Neural cell (in vitro differentiated cells): ENCODE results near the gene MEGF11. TPM values are rescaled to one million over a fixed set of nuclear protein-coding genes. Genes with fewer than 3 reads are reported as not detected.

Source experiments
- H2AFZ ChIP-seq: fragments of 200-600, 300-800 bp; sonication (generic), shearing (Covaris generic); 2 replicates; pipeline ENCODE4 v1.6.0; 2014; ENCODE audit warnings: low read depth, mild to moderate bottlenecking, antibody characterized with exemption, low read length, moderate library complexity
- H3F3A ChIP-seq: fragments of 200-600 bp; shearing (Covaris generic); 2 replicates; pipeline ENCODE4 v1.6.1; 2016; ENCODE audit warnings: mild to moderate bottlenecking, moderate library complexity, mixed read lengths, antibody characterized with exemption, low read length; ENCODE audit not compliant: insufficient read depth, poor library complexity, severe bottlenecking
- H3K27ac ChIP-seq: fragments of 200-600, 300-800 bp; sonication (generic), shearing (Covaris generic); 2 replicates; pipeline ENCODE4 v1.5.1; 2014; ENCODE audit warnings: mild to moderate bottlenecking, low read length, moderate library complexity
- H3K27me3 ChIP-seq: fragments of 300-800, 200-600 bp; sonication (generic), shearing (Covaris generic); 2 replicates; pipeline ENCODE4 v1.6.0; 2014; ENCODE audit warnings: mild to moderate bottlenecking, low read depth, low read length, moderate library complexity; ENCODE audit not compliant: insufficient read depth
- H3K36me3 ChIP-seq: fragments of 300-800, 200-600 bp; sonication (generic), shearing (Covaris generic); 2 replicates; pipeline ENCODE4 v1.5.1; 2014; ENCODE audit warnings: mild to moderate bottlenecking, antibody characterized with exemption, low read length, moderate library complexity; ENCODE audit not compliant: insufficient read depth
- H3K4me2 ChIP-seq: fragments of 300-800, 200-600 bp; sonication (generic), shearing (Covaris generic); 2 replicates; pipeline ENCODE4 v1.6.0; 2014; ENCODE audit warnings: mild to moderate bottlenecking, low read length
- H3K4me3 ChIP-seq: fragments of 300-800, 200-600 bp; sonication (generic), shearing (Covaris generic); 2 replicates; pipeline ENCODE4 v1.5.1; 2014; ENCODE audit warnings: mild to moderate bottlenecking, low read length, moderate library complexity
- H3K79me2 ChIP-seq: fragments of 200-600 bp; shearing (Covaris generic); replicated peaks from 2 replicates; pipeline ENCODE4 v1.6.0; 2014; ENCODE audit warnings: mild to moderate bottlenecking, low read length, moderate library complexity; ENCODE audit not compliant: insufficient read depth
- H3K9ac ChIP-seq: fragments of 300-800, 200-600 bp; sonication (generic), shearing (Covaris generic); 2 replicates; pipeline ENCODE4 v1.6.1; 2016; ENCODE audit warnings: mild to moderate bottlenecking, low read length, mixed read lengths
- H3K9me2 ChIP-seq: fragments of 200-600 bp; shearing (Covaris generic); 2 replicates; pipeline ENCODE4 v1.6.1; 2016; ENCODE audit warnings: mild to moderate bottlenecking, low read length, mixed read lengths; ENCODE audit not compliant: insufficient read depth
- H3K9me3 ChIP-seq: fragments of 200-600, 300-800 bp; sonication (generic), shearing (Covaris generic); 2 replicates; pipeline ENCODE4 v1.6.1; 2016; ENCODE audit warnings: mild to moderate bottlenecking, mixed run types, low read length, moderate library complexity, mixed read lengths
- H4K20me1 ChIP-seq: fragments of 200-600 bp; shearing (Covaris generic); 2 replicates; pipeline ENCODE4 v1.6.1; 2016; ENCODE audit warnings: mild to moderate bottlenecking, mixed run types; ENCODE audit not compliant: insufficient read depth
- EP300 ChIP-seq: fragments of 450-650 bp; conservative IDR thresholded peaks from 2 replicates; pipeline ENCODE4 v1.6.1; 2014; ENCODE audit warnings: antibody characterized with exemption, mild to moderate bottlenecking, moderate library complexity; ENCODE audit not compliant: poor library complexity, severe bottlenecking
- EZH2 ChIP-seq: fragments of 200-600, 300-800 bp; shearing (Covaris generic), sonication (generic); IDR thresholded peaks from 2 replicates; pipeline ENCODE4 v1.6.1; 2014; ENCODE audit warnings: antibody characterized with exemption, low read length, borderline replicate concordance, mild to moderate bottlenecking; ENCODE audit not compliant: insufficient read depth, poor library complexity, severe bottlenecking
- POLR2AphosphoS5 ChIP-seq: IDR thresholded peaks from 2 replicates; pipeline ENCODE4 v1.6.1; 2012
- RAD21 ChIP-seq: fragments of 450-650 bp; conservative IDR thresholded peaks from 2 replicates; pipeline ENCODE4 v1.6.1; 2014; ENCODE audit warnings: antibody characterized with exemption, mild to moderate bottlenecking, moderate library complexity
- SMC3 ChIP-seq: fragments of 450-650 bp; conservative IDR thresholded peaks from 2 replicates; pipeline ENCODE4 v1.6.1; 2014; ENCODE audit warnings: antibody characterized with exemption, mild to moderate bottlenecking, moderate library complexity; ENCODE audit not compliant: poor library complexity
- polyA plus RNA-seq: library from polyadenylated mRNA; depleted of rRNA; stranded (reverse); fragments of >200 nt; gene quantifications from 2 replicates; pipeline ENCODE4 v1.2.3, GENCODE V29; 2014
- TF ChIP-seq, protein P1 (sequence below): fragments of 450-650 bp; IDR thresholded peaks from 2 replicates; pipeline ENCODE4 v1.5.1; 2014; ENCODE audit warnings: antibody characterized with exemption, mild to moderate bottlenecking, moderate library complexity; ENCODE audit not compliant: poor library complexity, severe bottlenecking
- TF ChIP-seq, protein P2 (sequence below): IDR thresholded peaks from 2 replicates; pipeline ENCODE4 v1.6.1; 2012; ENCODE audit warnings: borderline replicate concordance

MEGF11 gene
- polyA plus RNA-seq, 1 donor from 2014 or later, result 0.64 TPM

DNA sequence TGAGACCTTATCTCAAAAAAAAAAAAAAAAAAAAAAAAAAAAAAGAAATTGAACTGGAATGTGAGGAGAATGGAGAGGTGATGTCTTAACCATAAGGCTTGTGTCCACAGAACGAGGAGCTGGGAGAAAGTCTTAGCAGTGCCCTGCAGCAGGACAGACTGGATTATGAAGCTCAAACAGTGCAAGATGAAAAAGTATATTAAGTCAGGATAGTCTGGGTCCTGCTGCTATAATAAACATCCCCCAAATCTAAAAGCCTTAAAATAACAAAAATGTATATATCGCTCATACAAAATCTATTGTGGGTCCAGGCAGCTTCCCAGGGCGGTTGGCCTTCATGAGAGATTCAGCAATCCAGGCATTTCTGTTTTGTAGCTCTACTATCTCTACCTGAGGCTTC lies 208.7 kb downstream of the MEGF11 start:
- H3K4me2 ChIP-seq, result no peak overlapping the region
- no peak overlapping the region for H3K9ac ChIP-seq
- no peaks in the 10 kb centered on the region for H3F3A ChIP-seq
- H4K20me1 ChIP-seq, result no peaks in the 10 kb centered on the region
- no peak overlapping the region for H3K27ac ChIP-seq
- no peaks in the 10 kb centered on the region for H3K79me2 ChIP-seq
- H3K4me3 ChIP-seq, result no peak overlapping the region
- TF ChIP-seq RAD21, result no peak
- no peak overlapping the region for H2AFZ ChIP-seq
- H3K27me3 ChIP-seq, result no peaks in the 10 kb centered on the region
- no peaks in the 10 kb centered on the region for H3K9me2 ChIP-seq
- H3K36me3 ChIP-seq, result no peaks in the 10 kb centered on the region
- H3K9me3 ChIP-seq, result no peaks in the 10 kb centered on the region

DNA sequence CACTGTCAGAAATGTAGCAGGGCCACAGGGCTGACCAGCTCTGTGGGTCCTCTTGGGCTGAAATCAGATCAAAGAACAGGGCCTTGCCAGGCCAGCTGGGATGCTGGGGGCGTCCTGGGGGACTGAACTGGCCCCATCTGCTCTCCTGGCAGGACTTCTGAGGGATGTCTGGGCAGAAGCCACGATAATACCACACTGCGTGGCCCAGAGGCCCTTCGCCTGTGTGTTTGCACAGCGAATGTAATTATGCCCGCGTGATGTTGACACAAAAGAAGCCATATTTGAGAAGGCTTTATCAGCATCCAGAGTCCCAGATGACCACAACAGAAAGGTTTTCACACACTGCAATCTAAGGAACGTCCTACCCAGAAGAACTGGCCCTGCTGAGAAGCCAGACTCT lies 210.3 kb downstream of the MEGF11 start:
- no peaks in the 10 kb centered on the region for H4K20me1 ChIP-seq
- H3K9ac ChIP-seq, result no peak overlapping the region
- no peak overlapping the region for H2AFZ ChIP-seq
- no peak for TF ChIP-seq EP300
- TF ChIP-seq, protein P1, sequence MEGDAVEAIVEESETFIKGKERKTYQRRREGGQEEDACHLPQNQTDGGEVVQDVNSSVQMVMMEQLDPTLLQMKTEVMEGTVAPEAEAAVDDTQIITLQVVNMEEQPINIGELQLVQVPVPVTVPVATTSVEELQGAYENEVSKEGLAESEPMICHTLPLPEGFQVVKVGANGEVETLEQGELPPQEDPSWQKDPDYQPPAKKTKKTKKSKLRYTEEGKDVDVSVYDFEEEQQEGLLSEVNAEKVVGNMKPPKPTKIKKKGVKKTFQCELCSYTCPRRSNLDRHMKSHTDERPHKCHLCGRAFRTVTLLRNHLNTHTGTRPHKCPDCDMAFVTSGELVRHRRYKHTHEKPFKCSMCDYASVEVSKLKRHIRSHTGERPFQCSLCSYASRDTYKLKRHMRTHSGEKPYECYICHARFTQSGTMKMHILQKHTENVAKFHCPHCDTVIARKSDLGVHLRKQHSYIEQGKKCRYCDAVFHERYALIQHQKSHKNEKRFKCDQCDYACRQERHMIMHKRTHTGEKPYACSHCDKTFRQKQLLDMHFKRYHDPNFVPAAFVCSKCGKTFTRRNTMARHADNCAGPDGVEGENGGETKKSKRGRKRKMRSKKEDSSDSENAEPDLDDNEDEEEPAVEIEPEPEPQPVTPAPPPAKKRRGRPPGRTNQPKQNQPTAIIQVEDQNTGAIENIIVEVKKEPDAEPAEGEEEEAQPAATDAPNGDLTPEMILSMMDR, result no peak
- no peak for TF ChIP-seq POLR2AphosphoS5
- no peaks in the 10 kb centered on the region for H3F3A ChIP-seq
- H3K4me3 ChIP-seq, result no peak overlapping the region
- no peak overlapping the region for H3K27ac ChIP-seq
- no peaks in the 10 kb centered on the region for H3K79me2 ChIP-seq
- H3K36me3 ChIP-seq, result no peaks in the 10 kb centered on the region
- H3K4me2 ChIP-seq, result no peak overlapping the region
- no peaks in the 10 kb centered on the region for H3K9me2 ChIP-seq
- no peaks in the 10 kb centered on the region for H3K9me3 ChIP-seq
- H3K27me3 ChIP-seq, result no peaks in the 10 kb centered on the region

DNA sequence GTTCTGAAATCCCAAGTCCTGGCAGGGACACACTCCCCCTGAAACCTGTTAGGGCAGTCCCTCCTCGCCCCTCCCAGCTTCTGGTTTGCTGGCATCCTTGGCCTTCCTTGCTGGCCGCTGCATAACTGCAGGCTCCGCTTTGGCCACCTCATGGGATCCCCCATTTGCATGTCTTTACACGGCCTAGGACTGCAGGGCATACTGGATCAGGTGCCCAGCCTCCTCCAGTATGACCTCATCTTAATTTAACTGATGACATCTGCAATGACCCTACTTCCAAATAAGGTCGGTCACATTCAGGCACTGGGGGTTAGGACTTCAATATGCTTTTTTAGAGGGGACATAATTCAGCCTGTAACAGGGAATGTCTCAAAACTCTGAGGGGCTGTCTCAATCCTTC lies 210.9 kb downstream of the MEGF11 start:
- Histone ChIP-seq H3K9ac (no peak overlapping the region), H3F3A (no peaks in the 10 kb centered on the region), H3K79me2 (no peaks in the 10 kb centered on the region), H3K27ac (no peak overlapping the region), H3K4me3 (no peak overlapping the region), H3K36me3 (no peaks in the 10 kb centered on the region), H3K9me2 (no peaks in the 10 kb centered on the region), H3K4me2 (no peak overlapping the region), H2AFZ (no peak overlapping the region), H4K20me1 (no peaks in the 10 kb centered on the region), H3K9me3 (no peaks in the 10 kb centered on the region), H3K27me3 (no peaks in the 10 kb centered on the region)
- TF ChIP-seq EZH2 (no peak), SMC3 (no peak), EP300 (no peak)
- TF ChIP-seq, protein P2, sequence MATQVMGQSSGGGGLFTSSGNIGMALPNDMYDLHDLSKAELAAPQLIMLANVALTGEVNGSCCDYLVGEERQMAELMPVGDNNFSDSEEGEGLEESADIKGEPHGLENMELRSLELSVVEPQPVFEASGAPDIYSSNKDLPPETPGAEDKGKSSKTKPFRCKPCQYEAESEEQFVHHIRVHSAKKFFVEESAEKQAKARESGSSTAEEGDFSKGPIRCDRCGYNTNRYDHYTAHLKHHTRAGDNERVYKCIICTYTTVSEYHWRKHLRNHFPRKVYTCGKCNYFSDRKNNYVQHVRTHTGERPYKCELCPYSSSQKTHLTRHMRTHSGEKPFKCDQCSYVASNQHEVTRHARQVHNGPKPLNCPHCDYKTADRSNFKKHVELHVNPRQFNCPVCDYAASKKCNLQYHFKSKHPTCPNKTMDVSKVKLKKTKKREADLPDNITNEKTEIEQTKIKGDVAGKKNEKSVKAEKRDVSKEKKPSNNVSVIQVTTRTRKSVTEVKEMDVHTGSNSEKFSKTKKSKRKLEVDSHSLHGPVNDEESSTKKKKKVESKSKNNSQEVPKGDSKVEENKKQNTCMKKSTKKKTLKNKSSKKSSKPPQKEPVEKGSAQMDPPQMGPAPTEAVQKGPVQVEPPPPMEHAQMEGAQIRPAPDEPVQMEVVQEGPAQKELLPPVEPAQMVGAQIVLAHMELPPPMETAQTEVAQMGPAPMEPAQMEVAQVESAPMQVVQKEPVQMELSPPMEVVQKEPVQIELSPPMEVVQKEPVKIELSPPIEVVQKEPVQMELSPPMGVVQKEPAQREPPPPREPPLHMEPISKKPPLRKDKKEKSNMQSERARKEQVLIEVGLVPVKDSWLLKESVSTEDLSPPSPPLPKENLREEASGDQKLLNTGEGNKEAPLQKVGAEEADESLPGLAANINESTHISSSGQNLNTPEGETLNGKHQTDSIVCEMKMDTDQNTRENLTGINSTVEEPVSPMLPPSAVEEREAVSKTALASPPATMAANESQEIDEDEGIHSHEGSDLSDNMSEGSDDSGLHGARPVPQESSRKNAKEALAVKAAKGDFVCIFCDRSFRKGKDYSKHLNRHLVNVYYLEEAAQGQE, result no peak
